Colonic mucosa (tissue), 4 donors: ENCODE measurements around the gene SNRPA. TPM values are rescaled to one million over a fixed set of nuclear protein-coding genes. Genes with fewer than 3 reads are reported as not detected.
A peak's percentile ranks its signal among the peaks of the same experiment; 100 is the strongest.

Source experiments
- DNase-seq: peaks from one replicate; pipeline ENCODE4 v3.0.0-alpha.2; 2020
- H3K27ac ChIP-seq: fragments of 200-600 bp; one replicate; pipeline ENCODE4 v1.8.0; 2021
- H3K27me3 ChIP-seq: fragments of 200-600 bp; one replicate; pipeline ENCODE4 v1.8.0; 2021
- H3K36me3 ChIP-seq: fragments of 200-600 bp; one replicate; pipeline ENCODE4 v1.8.0; 2021
- H3K4me1 ChIP-seq: fragments of 200-600 bp; one replicate; pipeline ENCODE4 v1.8.0; 2021; ENCODE audit warnings: mild to moderate bottlenecking
- H3K4me3 ChIP-seq: fragments of 200-600 bp; one replicate; pipeline ENCODE4 v1.8.0; 2021
- H3K9ac ChIP-seq, 2 donors: one replicate each; pipeline ENCODE4 v1.7.0; 2013; ENCODE audit warnings: control low read depth in 2 of 2, low read depth in 2 of 2, low read length in 2 of 2
- H3K9me3 ChIP-seq: fragments of 200-600 bp; one replicate; pipeline ENCODE4 v1.8.0; 2021
- CTCF ChIP-seq: fragments of 200-600 bp; IDR thresholded peaks from one replicate; pipeline ENCODE4 v1.8.0; 2022; ENCODE audit warnings: antibody characterized with exemption, mild to moderate bottlenecking
- intact Hi-C: fragments of 100-400 bp; cut with DNase I; formaldehyde crosslinking; loops from one replicate; pipeline ENCODE4 v1.14.1; 2022
- total RNA-seq, 2 donors: library from RNA; stranded (reverse); fragmentation: NEBNext Ultra II Directional in 1 of 2; extraction: Animal tissue kit (Norgen Biotek cat#: 25700) in 1 of 2; gene quantifications; one replicate each; pipeline ENCODE4 v1.2.1, GENCODE V29; 2021
- donor health status: healthy.
- donor health status: DM: no; HTN: no; CAD: no.
- donor health status: DM: no; HTN: no; CAD: no.

Gene SNRPA
- total RNA-seq, 2 donors from 2014 or later: 56.0 to 126 TPM

GRCh38 chr19:40733149-40733548, 17.9 kb upstream of the SNRPA start:
- Histone ChIP-seq H3K4me3 (no peak overlapping the region), H3K4me1 (no peaks in the 10 kb centered on the region), H3K36me3 (peaks cover 7% of the 10 kb centered on the region), H3K27ac (no peak overlapping the region), H3K9me3 (no peaks in the 10 kb centered on the region), H3K27me3 (no peaks in the 10 kb centered on the region), H3K9ac (no peak overlapping the region)
- no peak for TF ChIP-seq CTCF
- intact Hi-C loops: no loop called here
- no peak for DNase-seq

DNA sequence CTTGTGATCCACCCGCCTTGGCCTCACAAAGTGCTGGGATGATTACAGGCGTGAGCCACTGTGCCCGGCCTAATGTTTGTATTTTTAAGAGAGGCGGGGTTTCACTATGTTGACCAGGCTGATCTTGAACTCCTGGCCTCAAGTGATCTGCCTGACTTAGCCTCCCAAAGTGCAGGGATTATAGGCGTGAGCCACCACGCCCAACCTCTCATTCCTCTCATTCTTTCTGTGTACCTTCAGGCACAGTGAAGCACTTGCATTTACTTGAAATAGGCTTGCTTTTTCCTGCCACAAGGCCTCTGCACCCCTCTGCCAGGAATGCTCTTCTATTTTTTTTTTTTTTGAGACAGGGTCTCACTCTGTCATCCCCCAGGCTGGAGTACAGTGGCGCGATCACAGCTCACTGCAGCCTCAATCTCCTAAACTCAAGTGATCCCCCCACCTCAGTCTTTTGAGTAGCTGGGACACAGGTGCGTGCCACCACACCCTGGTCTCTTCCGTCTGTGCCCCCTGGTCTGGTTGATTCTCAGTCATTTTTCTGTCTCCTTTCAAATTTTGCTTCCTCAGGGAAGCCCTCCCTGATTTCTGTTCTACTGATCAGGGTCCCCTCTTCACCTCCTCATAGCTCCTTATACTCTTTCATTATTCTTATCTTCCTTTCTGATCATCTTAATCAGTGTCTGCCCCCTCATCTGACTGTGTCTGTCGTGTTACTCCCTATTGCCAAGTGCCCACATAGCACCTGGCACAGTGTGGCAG, 15.8 kb upstream of the SNRPA start:
- DNase-seq: no peak

GRCh38 chr19:40736661-40737060, 14.3 kb upstream of the SNRPA start:
- no peak for TF ChIP-seq CTCF

More for the DNA sequence above, 15.8 kb upstream of the SNRPA start:
- no peak for TF ChIP-seq CTCF
- H3K36me3 ChIP-seq: peaks cover 7% of the 10 kb centered on the region
- peak overlapping the region; percentile 47 for H3K27ac ChIP-seq
- H3K27me3 ChIP-seq: no peaks in the 10 kb centered on the region
- intact Hi-C loops: no loop called here
- peak overlapping the region in 1 of 2 donors; percentile 70 for H3K9ac ChIP-seq
- no peak overlapping the region for H3K4me3 ChIP-seq
- H3K4me1 ChIP-seq: no peaks in the 10 kb centered on the region
- H3K9me3 ChIP-seq: no peaks in the 10 kb centered on the region

DNA sequence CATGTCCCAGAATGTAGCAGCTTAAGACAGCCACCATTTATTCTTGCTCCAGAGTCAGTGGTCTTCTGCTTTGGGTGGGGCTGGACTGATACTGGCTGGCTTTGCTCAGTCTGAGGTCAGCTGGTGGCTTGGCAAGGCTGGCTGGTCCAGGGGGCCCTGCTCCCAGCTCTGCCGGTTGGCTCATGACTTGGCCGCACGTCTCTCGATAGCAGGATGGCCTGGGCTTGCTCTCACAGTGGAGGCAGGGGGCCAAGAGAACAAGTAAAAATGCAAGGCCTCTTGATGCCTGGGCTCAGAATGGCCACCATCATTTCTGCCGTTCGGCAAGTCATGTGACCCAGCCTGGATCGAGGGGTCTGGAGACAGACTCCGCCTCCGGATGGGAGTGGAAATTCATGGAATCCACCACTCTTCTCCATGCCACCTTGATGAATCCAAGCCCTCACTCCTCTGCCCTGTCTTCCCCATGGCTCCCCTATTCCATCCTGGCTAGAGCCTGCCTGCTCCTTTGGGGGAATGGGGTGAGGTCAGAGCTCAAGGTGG, 13.8 kb upstream of the SNRPA start:
- H3K27me3 ChIP-seq: no peaks in the 10 kb centered on the region
- no peak for TF ChIP-seq CTCF
- H3K27ac ChIP-seq: no peak overlapping the region
- H3K9ac ChIP-seq: no peak overlapping the region
- H3K9me3 ChIP-seq: no peaks in the 10 kb centered on the region
- DNase-seq: no peak
- no peak overlapping the region for H3K4me3 ChIP-seq
- H3K4me1 ChIP-seq: no peaks in the 10 kb centered on the region
- peaks cover 7% of the 10 kb centered on the region for H3K36me3 ChIP-seq
- intact Hi-C loops: no loop called here

More at GRCh38 chr19:40736661-40737060, 14.3 kb upstream of the SNRPA start:
- H3K36me3 ChIP-seq: peaks cover 7% of the 10 kb centered on the region
- H3K27me3 ChIP-seq: no peaks in the 10 kb centered on the region
- no peak overlapping the region for H3K4me3 ChIP-seq
- no peak overlapping the region for H3K27ac ChIP-seq
- H3K4me1 ChIP-seq: no peaks in the 10 kb centered on the region
- no peak for DNase-seq
- H3K9me3 ChIP-seq: no peaks in the 10 kb centered on the region
- intact Hi-C loops: no loop called here
- no peak overlapping the region for H3K9ac ChIP-seq

DNA sequence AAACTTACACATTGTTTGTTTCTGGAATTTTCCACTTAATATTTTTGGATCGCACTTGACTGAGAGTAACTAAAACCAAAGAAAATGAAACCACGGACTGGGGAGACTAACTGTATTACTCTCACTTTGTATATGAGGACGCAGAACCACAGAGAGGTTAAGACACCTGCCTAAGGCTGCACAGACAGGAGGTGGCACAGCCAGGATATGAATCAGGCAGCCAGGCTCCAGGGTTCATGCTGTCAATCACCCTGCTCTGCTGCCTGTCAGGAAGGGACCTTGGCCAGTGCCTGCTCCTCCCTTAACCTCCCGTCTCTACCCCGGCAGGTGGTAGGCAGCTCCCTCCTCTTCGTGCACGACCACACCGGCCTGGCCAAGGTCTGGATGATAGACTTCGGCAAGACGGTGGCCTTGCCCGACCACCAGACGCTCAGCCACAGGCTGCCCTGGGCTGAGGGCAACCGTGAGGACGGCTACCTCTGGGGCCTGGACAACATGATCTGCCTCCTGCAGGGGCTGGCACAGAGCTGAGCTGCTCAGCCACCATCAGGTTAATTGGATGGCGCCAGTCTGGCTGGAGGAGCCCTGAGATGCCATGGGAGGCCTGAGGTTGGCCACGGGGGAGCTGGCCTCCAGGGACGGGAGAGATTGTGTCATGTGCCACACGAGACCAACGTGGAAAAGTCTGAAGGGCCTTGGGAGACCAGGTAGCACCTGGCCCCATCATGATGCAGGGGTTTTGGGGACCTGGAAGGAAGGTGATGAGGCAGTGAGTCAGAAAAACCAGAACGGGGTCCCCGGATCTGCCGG, 11.8 kb upstream of the SNRPA start:
- Histone ChIP-seq H3K4me1 (no peaks in the 10 kb centered on the region), H3K4me3 (no peak overlapping the region), H3K36me3 (no peaks in the 10 kb centered on the region), H3K27me3 (no peaks in the 10 kb centered on the region), H3K27ac (no peak overlapping the region), H3K9me3 (no peaks in the 10 kb centered on the region), H3K9ac (no peak overlapping the region)
- TF ChIP-seq CTCF: no peak
- intact Hi-C loops: no loop called here
- DNase-seq: no peak
